GM21528 (cell line): ENCODE results near the gene GUSB.

Experiments used
- ATAC-seq: cut with Tn5 transposase; IDR thresholded peaks from one replicate; pipeline ENCODE4 v1.9.1; 2021; ENCODE audit warnings: mild to moderate bottlenecking, moderate library complexity; ENCODE audit not compliant: unreplicated experiment, low FRiP score

Gene GUSB

DNA sequence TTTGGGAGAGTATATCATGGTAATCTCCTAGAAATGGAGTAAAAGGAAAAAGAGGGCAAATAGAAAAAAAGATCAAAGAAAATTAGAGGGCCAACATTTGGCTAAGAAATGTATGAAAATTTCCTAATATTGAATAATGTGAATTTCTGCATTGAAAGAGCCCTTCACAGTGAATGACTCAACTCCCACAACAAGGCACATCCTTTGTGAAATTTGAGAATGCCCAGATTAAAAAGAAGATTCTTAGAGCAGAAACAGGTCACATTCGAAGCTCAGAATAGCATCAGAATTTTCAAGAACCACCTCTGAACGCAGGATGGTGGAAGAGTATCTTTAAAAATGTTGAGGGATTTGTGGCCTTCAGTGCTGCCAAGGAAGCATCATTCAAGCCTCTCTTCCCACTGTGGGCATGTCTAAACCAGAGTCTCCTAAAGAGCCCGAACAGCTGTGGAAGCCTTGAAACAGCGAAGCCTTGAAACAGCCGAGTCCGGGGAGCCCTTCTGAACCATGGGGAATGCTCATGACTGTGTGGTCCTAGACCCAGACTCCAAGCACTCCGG lies 43.6 kb downstream of the GUSB start:
- no peak for ATAC-seq

DNA sequence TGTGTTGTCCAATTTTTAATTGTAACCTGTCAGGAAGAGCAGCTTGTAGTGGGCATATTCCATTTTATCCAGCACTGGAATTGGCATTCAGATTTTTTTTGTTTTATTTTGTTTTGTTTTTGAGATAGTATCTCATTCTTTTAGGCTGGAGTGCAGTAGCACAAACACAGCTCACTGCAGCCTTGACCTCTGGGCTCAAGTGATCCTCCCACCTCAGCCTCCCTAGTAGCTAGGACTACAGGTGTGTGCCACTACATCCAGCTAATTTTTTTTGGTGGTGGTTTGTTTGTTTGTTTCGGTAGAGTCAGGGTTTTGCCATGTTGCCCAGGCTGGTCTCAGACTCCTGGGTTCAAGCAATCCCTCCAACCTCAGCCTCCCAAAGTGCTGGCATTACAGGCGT lies 44.7 kb downstream of the GUSB start:
- no peak for ATAC-seq

- no peak for ATAC-seq
Observed at GRCh38 chr7:65931685-65932084, 50.3 kb downstream of the GUSB start.

- ATAC-seq = no peak
Observed at GRCh38 chr7:65927489-65928448, 54.2 kb downstream of the GUSB start.

- ATAC-seq = no peak
Observed at GRCh38 chr7:65926588-65926987, 55.4 kb downstream of the GUSB start.

GRCh38 chr7:65925040-65925439 lies 57.0 kb downstream of the GUSB start:
- no peak for ATAC-seq

- no peak for ATAC-seq
Observed at GRCh38 chr7:65924193-65924592, 57.8 kb downstream of the GUSB start.

- no peak for ATAC-seq
Observed at GRCh38 chr7:65923316-65923715, 58.7 kb downstream of the GUSB start.

GRCh38 chr7:65915921-65916657 lies 65.9 kb downstream of the GUSB start:
- ATAC-seq = no peak

GRCh38 chr7:65912237-65912636 lies 69.8 kb downstream of the GUSB start:
- ATAC-seq = no peak
